DLD1 (cell line): Measurements from ENCODE around the gene DYTN.

Source experiments
- in situ Hi-C: cut with HindIII; loops from 2 replicates; pipeline ENCODE4 v1.10.0; 2017; ENCODE audit warnings: low sequenced_read_pairs

DYTN gene

GRCh38 chr2:206700156-206700555, 18.0 kb downstream of the DYTN start:
- in situ Hi-C loops, result no loop called here

- in situ Hi-C loops, result no loop called here
Observed at GRCh38 chr2:206698811-206699210, 19.4 kb downstream of the DYTN start.

- in situ Hi-C loops, result no loop called here
Observed at GRCh38 chr2:206696910-206697309, 21.3 kb downstream of the DYTN start.

GRCh38 chr2:206693399-206694137, 24.6 kb downstream of the DYTN start:
- in situ Hi-C loops, result no loop called here

GRCh38 chr2:206692971-206693370, 25.2 kb downstream of the DYTN start:
- in situ Hi-C loops, result no loop called here

- in situ Hi-C loops, result no loop called here
Observed at GRCh38 chr2:206688990-206689389, 29.2 kb downstream of the DYTN start.

- in situ Hi-C loops, result no loop called here
Observed at GRCh38 chr2:206688453-206688852, 29.7 kb downstream of the DYTN start.

GRCh38 chr2:206683546-206683945, 34.6 kb downstream of the DYTN start:
- in situ Hi-C loops, result no loop called here

- in situ Hi-C loops, result no loop called here
Observed at GRCh38 chr2:206670531-206671319, 47.5 kb downstream of the DYTN start.

- in situ Hi-C loops, result no loop called here
Observed at GRCh38 chr2:206665251-206665650, 52.9 kb downstream of the DYTN start.

GRCh38 chr2:206657087-206657486, 61.1 kb downstream of the DYTN start:
- in situ Hi-C loops, result no loop called here

GRCh38 chr2:206647985-206648384, 70.2 kb downstream of the DYTN start:
- in situ Hi-C loops, result no loop called here

GRCh38 chr2:206642075-206643025, 75.8 kb downstream of the DYTN start, which contains the start of gene FAM237A:
Gene FAM237A (plus strand): TSS chr2:206642487. CDS start chr2:206644237, 1,750 bp downstream.
- in situ Hi-C loops, result no loop called here

- in situ Hi-C loops, result no loop called here
Observed at GRCh38 chr2:206641226-206641625, 77.0 kb downstream of the DYTN start.

GRCh38 chr2:206639636-206640035, 78.6 kb downstream of the DYTN start:
- in situ Hi-C loops, result no loop called here

GRCh38 chr2:206635015-206635414, 83.2 kb downstream of the DYTN start:
- in situ Hi-C loops, result no loop called here

- in situ Hi-C loops, result no loop called here
Observed at GRCh38 chr2:206631340-206631739, 86.9 kb downstream of the DYTN start.

GRCh38 chr2:206627632-206628031, 90.6 kb downstream of the DYTN start:
- in situ Hi-C loops, result no loop called here

- in situ Hi-C loops, result no loop called here
Observed at GRCh38 chr2:206626108-206626507, 92.1 kb downstream of the DYTN start.

GRCh38 chr2:206619011-206619410, 99.2 kb downstream of the DYTN start:
- in situ Hi-C loops, result no loop called here

- in situ Hi-C loops, result no loop called here
Observed at GRCh38 chr2:206616151-206616550, 102.0 kb downstream of the DYTN start.
